Measurements from ENCODE around the gene WASF3.
"Not testable (repeated sequence)": the region's sequence is repeated elsewhere in the genome, so short reads cannot be mapped to it uniquely, and the experiment has no call there.

The WASF3 gene

DNA sequence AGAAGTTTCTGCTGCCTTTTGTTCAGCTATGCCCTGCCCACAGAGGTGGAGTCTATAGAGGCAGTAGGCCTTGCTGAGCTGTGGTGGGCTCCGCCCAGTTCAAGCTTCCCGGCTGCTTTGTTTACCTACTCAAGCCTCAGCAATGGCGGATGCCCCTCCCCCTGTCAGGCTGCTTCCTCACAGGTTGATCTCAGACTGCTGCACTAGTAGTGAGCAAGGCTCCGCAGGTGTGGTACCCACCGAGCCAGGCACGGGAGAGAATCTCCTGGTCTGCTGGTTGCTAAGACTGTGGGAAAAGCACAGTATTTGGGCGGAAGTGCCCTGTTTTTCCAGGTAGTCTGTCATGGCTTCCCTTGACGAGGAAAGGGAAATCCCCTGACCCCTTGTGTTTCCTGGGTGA lies 78.6 kb downstream of the WASF3 start:
- DNase-seq, result not testable (repeated sequence)

DNA sequence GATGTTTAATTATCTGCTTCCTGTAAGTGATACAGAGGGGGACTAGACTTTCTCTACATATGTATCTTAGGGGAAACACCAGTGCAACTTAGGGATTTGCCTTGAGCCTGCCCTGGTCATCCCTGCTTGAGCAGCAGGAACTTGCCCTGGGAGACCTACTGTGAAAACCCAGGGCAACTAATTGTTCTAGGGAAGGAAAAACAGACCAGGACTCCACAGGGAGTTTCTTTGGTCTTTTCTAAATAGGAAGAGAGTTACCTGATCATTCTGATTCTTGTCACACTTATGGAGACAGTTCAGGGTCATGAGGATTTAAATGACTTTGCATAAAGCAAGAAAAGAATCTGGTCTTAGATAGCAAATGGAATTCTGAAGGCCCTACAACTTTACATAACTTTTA lies 89.1 kb downstream of the WASF3 start:
- DNase-seq, result no peak

GRCh38 chr13:26651234-26651633 lies 93.8 kb downstream of the WASF3 start:
- no peak for DNase-seq

GRCh38 chr13:26653310-26653709 lies 95.8 kb downstream of the WASF3 start:
- no peak for DNase-seq

GRCh38 chr13:26653842-26654241 lies 96.4 kb downstream of the WASF3 start:
- DNase-seq, result no peak

DNA sequence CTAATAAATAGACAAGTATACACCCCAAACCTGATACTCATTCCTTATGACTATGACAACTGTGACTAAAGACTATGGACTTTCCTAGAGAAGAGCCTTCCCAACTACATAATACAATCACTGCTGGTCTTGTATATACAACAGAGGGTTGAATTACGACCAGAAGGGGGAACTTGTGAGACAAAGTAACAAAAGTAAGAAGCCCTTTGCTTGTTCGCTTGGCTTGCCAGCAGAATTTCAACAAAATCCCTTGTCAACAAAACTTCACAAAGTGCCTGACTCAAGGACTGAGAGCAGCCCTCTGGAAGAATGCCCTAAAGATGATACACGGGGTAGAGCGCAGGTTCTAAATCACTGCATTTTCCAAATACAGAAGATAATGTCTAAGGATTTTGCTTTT lies 99.4 kb downstream of the WASF3 start:
- DNase-seq, result no peak

DNA sequence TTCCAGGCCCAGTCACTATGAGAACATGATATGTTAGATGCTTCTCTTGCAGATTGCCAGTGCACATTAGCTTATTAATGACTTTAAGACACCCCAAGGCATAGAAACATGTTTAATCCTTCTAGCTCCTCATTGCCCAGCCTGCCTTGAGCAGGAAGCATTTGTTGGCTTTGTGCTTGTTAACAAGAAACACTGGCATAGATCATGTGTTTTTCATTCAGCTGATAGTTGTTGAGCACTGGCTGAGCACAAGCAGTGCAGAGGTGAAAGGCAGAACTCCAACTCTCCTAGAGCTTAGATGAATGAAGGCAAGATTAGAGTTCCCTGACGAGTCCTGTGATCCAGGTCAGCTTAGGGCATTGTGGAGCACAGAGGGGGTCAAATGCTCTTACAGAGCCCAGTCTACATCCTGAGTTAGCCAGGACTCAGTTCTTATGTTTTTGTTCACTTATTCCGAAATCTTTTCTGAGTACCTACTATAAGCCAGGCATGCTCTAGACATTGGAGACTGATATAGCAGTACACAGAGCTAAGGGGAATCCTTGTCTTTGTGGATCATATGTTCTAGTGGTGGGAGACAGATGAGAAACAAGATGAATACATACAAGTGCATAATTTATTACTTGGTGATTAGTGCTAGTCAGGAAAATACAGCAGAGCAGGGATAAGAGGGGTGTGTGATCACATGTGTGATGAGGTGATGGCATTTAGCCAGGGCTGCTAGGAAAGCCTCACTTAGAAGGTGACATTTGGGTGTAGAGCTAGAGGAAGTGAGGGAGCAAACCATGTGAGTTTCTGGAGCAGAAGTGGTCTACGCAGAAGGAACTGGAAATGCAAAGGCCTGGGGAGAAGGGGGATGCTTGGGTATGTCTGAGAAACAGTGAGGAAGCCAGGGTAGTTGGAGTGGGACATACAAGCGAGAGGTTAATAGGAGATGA lies 101.2 kb downstream of the WASF3 start:
- no peak for DNase-seq

DNA sequence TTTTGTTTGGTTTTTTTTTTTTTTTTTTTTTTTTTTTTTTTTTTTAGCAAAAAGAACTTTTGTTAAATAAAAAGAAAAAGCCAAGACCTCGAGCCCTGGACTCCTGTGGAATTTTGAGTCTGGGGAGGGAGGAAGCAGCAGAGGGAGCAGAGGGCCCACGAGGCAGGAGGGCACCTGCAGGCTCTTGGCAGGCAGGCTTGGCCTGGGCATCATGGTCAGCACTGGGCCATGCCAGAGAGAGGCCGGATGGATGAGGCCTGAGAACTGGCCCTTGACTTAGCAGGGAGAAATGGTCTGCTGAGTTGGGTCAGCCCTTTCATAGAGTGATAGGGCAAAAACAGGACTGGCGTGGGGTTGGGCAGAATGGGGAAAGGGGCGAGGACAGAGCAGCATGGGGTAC lies 102.7 kb downstream of the WASF3 start:
- no peak for DNase-seq

GRCh38 chr13:26660766-26661165 lies 103.3 kb downstream of the WASF3 start:
- DNase-seq, result no peak

GRCh38 chr13:26663791-26664190 lies 106.3 kb downstream of the WASF3 start:
- peak; percentile 43 for DNase-seq

DNA sequence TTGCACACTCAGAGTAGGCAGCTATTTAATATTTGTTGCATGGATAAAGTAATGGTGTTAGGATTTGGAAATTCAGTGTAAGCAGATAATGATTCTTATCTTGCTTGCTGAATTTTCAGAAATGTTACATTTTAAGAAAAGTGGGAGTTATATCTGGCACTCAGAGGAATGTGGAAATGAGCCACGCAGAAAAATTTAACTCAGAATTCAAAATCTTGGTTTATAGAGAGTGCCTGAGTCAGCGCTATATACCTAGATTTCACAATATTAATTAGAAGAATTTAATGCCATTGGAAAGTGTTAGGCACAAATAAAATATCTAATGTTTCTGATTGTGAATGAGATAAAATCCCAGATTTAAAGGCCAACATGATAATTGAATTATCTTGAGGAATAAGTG lies 106.8 kb downstream of the WASF3 start:
- DNase-seq, result no peak

DNA sequence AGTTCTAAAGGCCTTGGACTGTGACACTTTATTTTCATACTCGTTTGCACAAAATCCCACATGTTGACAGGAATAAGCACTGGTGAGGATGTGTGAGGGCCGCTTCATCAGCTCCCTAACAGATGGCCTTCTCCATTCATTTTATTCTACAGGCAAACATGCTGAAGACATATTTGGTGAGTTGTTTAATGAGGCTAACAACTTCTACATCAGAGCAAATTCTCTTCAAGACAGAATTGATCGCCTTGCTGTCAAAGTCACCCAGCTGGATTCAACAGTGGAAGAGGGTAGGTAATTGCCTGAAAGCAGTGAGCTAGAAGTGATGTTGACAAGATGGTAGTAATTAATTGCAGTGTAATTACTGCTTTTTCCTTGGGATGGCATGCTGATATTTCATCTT lies 107.4 kb downstream of the WASF3 start:
- no peak for DNase-seq

DNA sequence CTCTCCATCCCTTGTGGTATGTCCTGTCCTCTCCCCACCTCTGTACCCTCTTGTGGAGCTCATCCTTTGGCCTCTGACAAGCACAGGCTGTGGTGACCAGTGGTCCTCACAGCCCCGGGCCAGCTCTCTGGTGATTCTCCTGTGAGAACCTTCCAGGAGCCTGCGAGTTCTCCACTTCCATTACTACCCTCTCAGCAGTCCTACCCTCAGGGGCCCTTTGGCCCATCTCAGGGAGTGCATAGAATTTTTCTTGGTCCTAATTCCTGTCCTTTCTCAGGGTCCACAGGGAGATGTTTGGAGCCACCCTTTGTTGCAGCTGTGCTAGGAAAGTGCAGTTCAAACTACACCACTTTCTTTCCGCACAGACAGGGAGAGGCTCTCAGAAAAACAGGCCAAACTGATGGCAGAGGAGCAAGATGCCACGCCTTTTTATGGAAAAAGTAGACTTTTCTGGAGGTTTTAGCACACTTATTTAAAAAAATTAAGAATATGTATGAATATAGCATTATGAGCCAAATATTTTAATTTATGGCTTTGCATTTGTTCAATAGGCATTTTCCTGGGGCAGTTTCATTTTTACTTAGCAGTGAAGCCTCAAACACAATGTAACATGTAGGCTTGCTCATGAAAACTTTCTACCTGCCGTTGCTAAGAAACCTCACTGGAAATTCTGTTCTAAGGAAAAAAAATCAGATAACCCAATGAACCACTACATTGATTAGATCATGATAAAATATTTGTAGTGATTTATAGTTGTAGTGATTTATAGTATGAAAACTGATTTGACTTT lies 111.1 kb downstream of the WASF3 start:
- no peak for DNase-seq

GRCh38 chr13:26673890-26674289 lies 116.4 kb downstream of the WASF3 start:
- no peak for DNase-seq

DNA sequence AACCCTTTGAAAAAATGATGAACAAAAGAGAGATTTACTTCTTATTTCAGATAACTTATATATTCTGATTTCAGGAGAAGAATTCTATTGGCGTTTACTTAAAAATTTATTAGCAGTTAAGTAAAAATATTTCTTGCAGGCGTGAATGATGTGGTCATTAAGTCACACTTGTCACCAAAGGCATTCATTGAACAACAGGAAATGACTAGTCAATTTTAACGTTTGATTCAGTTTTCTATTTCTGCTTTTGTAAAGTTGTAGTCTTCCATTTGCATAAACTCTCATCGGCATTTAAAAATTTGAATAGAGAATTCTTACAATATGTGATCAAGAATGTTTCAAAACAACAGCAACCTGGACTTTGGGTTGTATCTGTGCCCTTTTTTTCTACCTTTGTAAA lies 119.7 kb downstream of the WASF3 start:
- no peak for DNase-seq

GRCh38 chr13:26678330-26678729 lies 120.8 kb downstream of the WASF3 start:
- DNase-seq, result no peak

GRCh38 chr13:26678796-26679195 lies 121.3 kb downstream of the WASF3 start:
- DNase-seq, result no peak

- no peak for DNase-seq
Measured at GRCh38 chr13:26679411-26680122, 122.1 kb downstream of the WASF3 start.

- no peak for DNase-seq
Measured at GRCh38 chr13:26680123-26680450, 122.6 kb downstream of the WASF3 start.

DNA sequence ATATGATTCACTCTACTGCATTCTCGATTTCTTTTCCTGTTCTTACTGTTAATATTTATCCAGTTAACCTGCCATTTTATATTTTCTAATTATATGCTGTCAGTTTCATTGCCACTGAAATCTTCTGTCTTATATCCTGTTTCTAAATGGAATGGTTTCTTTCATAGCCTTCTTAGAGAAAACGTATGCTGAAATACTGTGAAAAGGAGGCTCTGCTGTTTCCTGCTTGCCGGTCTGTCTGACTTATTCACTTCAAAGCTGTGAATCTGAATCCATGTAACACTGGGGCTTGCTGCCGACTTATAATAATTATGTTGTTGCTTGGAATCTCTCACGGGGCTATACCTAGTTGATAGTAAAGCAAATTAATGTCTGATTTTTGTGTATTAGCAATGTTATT lies 123.1 kb downstream of the WASF3 start:
- DNase-seq, result no peak

- DNase-seq, result no peak
Measured at GRCh38 chr13:26681036-26681435, 123.6 kb downstream of the WASF3 start.

GRCh38 chr13:26682606-26683005 lies 125.1 kb downstream of the WASF3 start:
- DNase-seq, result no peak

DNA sequence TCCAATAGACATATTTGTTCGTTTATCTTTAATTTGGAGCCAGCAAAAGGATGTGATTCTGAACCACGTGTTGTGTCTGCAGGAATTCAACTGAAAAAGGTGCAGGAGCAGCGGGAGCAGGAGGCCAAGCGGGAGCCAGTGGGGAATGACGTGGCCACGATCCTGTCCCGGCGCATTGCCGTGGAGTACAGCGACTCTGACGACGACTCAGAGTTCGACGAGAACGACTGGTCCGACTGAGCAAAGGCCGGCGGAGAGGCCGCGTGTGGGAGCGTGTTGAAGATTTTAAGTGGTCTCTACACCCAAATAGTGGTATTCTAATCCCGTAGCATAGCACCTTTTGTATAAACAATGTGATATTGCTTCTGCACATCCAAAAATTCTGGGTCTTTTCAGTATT lies 128.1 kb downstream of the WASF3 start:
- no peak for DNase-seq

- DNase-seq, result no peak
Measured at GRCh38 chr13:26686285-26686684, 128.8 kb downstream of the WASF3 start.

Data from NCI-H2107 (cell line).